Stomach (tissue), 4 donors: ENCODE data around the gene EGFLAM.

Source experiments
- EP300 ChIP-seq: sonication (generic); formaldehyde crosslinking; IDR thresholded peaks from one replicate; pipeline ENCODE4 v1.6.1; 2017; ENCODE audit warnings: antibody characterized with exemption
- POLR2AphosphoS5 ChIP-seq, 3 donors: sonication (generic); formaldehyde crosslinking; IDR thresholded peaks; one replicate each; pipeline ENCODE4 v1.6.1; 2016; ENCODE audit warnings: antibody characterized with exemption in 3 of 3
- TF ChIP-seq, protein P1 (sequence below), 7 experiments: fragments of 450-650 bp in 4 of 7; fragments of 200-600 bp in 3 of 7; sonication (generic) in 3 of 7; IDR thresholded peaks; one replicate each; pipeline ENCODE4 v1.5.1; 2016 to 2019; ENCODE audit warnings: antibody characterized with exemption in 7 of 7, control low read depth in 2 of 7, mild to moderate bottlenecking in 1 of 7

DNA sequence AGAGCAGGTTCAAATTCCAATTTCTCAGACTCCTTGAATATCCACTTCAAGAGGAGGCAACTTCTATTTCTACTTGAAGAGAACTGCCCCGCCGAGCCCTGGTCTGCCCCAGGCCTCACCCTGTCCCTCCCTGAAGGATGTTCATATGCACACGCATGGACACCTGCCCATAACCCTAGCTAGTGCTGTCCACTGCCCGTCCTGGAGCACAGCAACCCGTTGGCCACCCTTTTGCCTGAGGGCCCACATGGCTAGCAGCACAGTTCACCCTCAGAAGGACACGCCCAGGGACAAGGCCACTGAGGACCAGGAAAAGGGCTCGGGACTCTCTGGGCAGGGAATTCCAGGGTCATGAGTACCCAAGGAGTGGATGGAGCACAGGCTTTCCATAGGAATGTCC, 63.6 kb downstream of the EGFLAM start:
- TF ChIP-seq, protein P1, sequence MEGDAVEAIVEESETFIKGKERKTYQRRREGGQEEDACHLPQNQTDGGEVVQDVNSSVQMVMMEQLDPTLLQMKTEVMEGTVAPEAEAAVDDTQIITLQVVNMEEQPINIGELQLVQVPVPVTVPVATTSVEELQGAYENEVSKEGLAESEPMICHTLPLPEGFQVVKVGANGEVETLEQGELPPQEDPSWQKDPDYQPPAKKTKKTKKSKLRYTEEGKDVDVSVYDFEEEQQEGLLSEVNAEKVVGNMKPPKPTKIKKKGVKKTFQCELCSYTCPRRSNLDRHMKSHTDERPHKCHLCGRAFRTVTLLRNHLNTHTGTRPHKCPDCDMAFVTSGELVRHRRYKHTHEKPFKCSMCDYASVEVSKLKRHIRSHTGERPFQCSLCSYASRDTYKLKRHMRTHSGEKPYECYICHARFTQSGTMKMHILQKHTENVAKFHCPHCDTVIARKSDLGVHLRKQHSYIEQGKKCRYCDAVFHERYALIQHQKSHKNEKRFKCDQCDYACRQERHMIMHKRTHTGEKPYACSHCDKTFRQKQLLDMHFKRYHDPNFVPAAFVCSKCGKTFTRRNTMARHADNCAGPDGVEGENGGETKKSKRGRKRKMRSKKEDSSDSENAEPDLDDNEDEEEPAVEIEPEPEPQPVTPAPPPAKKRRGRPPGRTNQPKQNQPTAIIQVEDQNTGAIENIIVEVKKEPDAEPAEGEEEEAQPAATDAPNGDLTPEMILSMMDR (IDR thresholded peaks at IDR 0.05): no peak
- TF ChIP-seq POLR2AphosphoS5 (IDR thresholded peaks at IDR 0.05) (no peak), EP300 (no peak)
